HCT116 (cell line): ENCODE results near the gene GPX8. TPM values are rescaled to one million over a fixed set of nuclear protein-coding genes. Genes with fewer than 3 reads are reported as not detected.

ENCODE experiments used
- ATAC-seq: fragments of 200-7000 bp; cut with Tn5 transposase; 2 replicates; pipeline ENCODE4 v1.9.1; 2020; ENCODE audit warnings: mild to moderate bottlenecking, moderate library complexity
- BruUV-seq: library from RNA; stranded (reverse); fragments of 400-500 nt; replicated peaks from 2 replicates; lab custom pipeline; 2021; lab: Mats Ljungman, UMichigan
- CTCF ChIA-PET: fragments of 300-600 bp; sonication (Branson Sonifier 250); formaldehyde crosslinking; loops from one replicate; lab custom pipeline; 2021; ENCODE audit warnings: antibody characterized with exemption; lab: Charles Lee
- POLR2A ChIA-PET: fragments of 300-600, 350-600 bp; sonication (Branson Sonifier 250); formaldehyde crosslinking; loops from one replicate; lab custom pipeline; 2021; ENCODE audit warnings: antibody characterized with exemption; lab: Charles Lee
- RAD21 ChIA-PET, 2 experiments: fragments of 300-600 bp; sonication (Branson Sonifier 250); formaldehyde crosslinking; loops; one replicate each; lab custom pipeline; 2023; ENCODE audit warnings: low total read pairs in 2 of 2; ENCODE audit not compliant: uncharacterized antibody in 2 of 2, unreplicated experiment in 2 of 2, low non-redundant PET in 1 of 2; lab: Charles Lee
- DNase-seq: peaks from one replicate; pipeline ENCODE4 v3.0.0-alpha.2; 2010; ENCODE audit warnings: low read depth, low spot score
- H2AFZ ChIP-seq: fragments of 200-600 bp; shearing (Covaris generic), sonication (generic); 2 replicates; pipeline ENCODE4 v1.6.1; 2017; ENCODE audit warnings: low read depth, mixed run types, mixed read lengths, antibody characterized with exemption, low read length; ENCODE audit not compliant: poor library complexity, severe bottlenecking
- H3K27ac ChIP-seq: 2 replicates; pipeline ENCODE4 v1.5.1; 2012; ENCODE audit warnings: low read depth, low read length
- H3K27me3 ChIP-seq: fragments of 200-600 bp; sonication (generic); 2 replicates; pipeline ENCODE4 v1.6.1; 2016; ENCODE audit warnings: mixed run types, low read length, mixed read lengths; ENCODE audit not compliant: insufficient read depth
- H3K36me3 ChIP-seq, 2 experiments: fragments of 200-500 bp in 1 of 2; fragments of 200-600 bp in 1 of 2; sonication (Bioruptor generic) in 1 of 2; sonication (generic) in 1 of 2; 2 replicates each; pipeline versions ENCODE4 v1.5.1 to v1.6.1; 2014 to 2016; ENCODE audit warnings: low read length in 2 of 2, inconsistent platforms in 1 of 2, mixed read lengths in 1 of 2, mixed run types in 1 of 2; ENCODE audit not compliant: insufficient read depth in 2 of 2, control insufficient read depth in 1 of 2
- H3K4me1 ChIP-seq, 2 experiments: fragments of 200-600 bp in 1 of 2; sonication (generic) in 1 of 2; 2 replicates each; pipeline versions ENCODE4 v1.5.1 to v1.6.1; 2012 to 2017; ENCODE audit warnings: low read length in 2 of 2, inconsistent platforms in 1 of 2, mild to moderate bottlenecking in 1 of 2, mixed read lengths in 1 of 2, mixed run types in 1 of 2, moderate library complexity in 1 of 2; ENCODE audit not compliant: insufficient read depth in 2 of 2, control insufficient read depth in 1 of 2
- H3K4me2 ChIP-seq: fragments of 200-600 bp; sonication (generic); 2 replicates; pipeline ENCODE4 v1.6.1; 2017; ENCODE audit warnings: mixed run types, low read length, mixed read lengths
- H3K4me3 ChIP-seq, 2 experiments: fragments of 200-600 bp in 1 of 2; sonication (generic) in 1 of 2; replicated peaks in 1 of 2; 2 replicates each; pipeline ENCODE4 v1.5.1; 2011 to 2016; ENCODE audit warnings: low read length in 2 of 2, control low read depth in 1 of 2, low read depth in 1 of 2, mild to moderate bottlenecking in 1 of 2, mixed read lengths in 1 of 2, mixed run types in 1 of 2
- H3K79me2 ChIP-seq: fragments of 200-600 bp; sonication (generic); 2 replicates; pipeline ENCODE4 v1.6.1; 2017; ENCODE audit warnings: mild to moderate bottlenecking, mixed run types, low read length, moderate library complexity, mixed read lengths; ENCODE audit not compliant: insufficient read depth
- H3K9ac ChIP-seq: fragments of 200-600 bp; sonication (generic); 2 replicates; pipeline ENCODE4 v1.6.1; 2016; ENCODE audit warnings: low read length, mixed read lengths
- H3K9me2 ChIP-seq: fragments of 200-600 bp; sonication (generic), shearing (Covaris generic); 2 replicates; pipeline ENCODE4 v1.6.1; 2017; ENCODE audit warnings: mixed run types, mild to moderate bottlenecking, moderate library complexity; ENCODE audit not compliant: insufficient read depth
- H3K9me3 ChIP-seq, 2 experiments: fragments of 200-500 bp in 1 of 2; fragments of 200-600 bp in 1 of 2; sonication (Bioruptor generic) in 1 of 2; sonication (generic) in 1 of 2; 2 replicates each; pipeline ENCODE4 v1.6.1; 2014 to 2017; ENCODE audit warnings: low read length in 2 of 2, mixed read lengths in 2 of 2, inconsistent platforms in 1 of 2, low read depth in 1 of 2, mild to moderate bottlenecking in 1 of 2, mixed run types in 1 of 2, moderate library complexity in 1 of 2; ENCODE audit not compliant: control insufficient read depth in 1 of 2, insufficient read depth in 1 of 2
- H4K20me1 ChIP-seq: fragments of 200-600 bp; sonication (generic), shearing (Covaris generic); 2 replicates; pipeline ENCODE4 v1.6.1; 2017; ENCODE audit warnings: mixed run types, mild to moderate bottlenecking, moderate library complexity; ENCODE audit not compliant: insufficient read depth
- CBX3 ChIP-seq: IDR thresholded peaks from 2 replicates; pipeline ENCODE4 v1.6.1; 2012; ENCODE audit warnings: low read depth
- CEBPB ChIP-seq: IDR thresholded peaks from 2 replicates; pipeline ENCODE4 v1.6.1; 2012; ENCODE audit warnings: low read depth
- CTCF ChIP-seq, 3 experiments: fragments of 200-600 bp in 1 of 3; sonication (generic) in 1 of 3; IDR thresholded peaks in 2 of 3; conservative IDR thresholded peaks in 1 of 3; 2 replicates each; pipeline ENCODE4 v1.5.1; 2012 to 2017; ENCODE audit warnings: low read depth in 2 of 3, low read length in 2 of 3, antibody characterized with exemption in 1 of 3, borderline replicate concordance in 1 of 3, control low read depth in 1 of 3, mild to moderate bottlenecking in 1 of 3, mixed read lengths in 1 of 3, mixed run types in 1 of 3, moderate library complexity in 1 of 3; ENCODE audit not compliant: insufficient read depth in 1 of 3
- EGR1 ChIP-seq: IDR thresholded peaks from 2 replicates; pipeline ENCODE4 v1.6.1; 2012; ENCODE audit warnings: low read depth
- ELF1 ChIP-seq: IDR thresholded peaks from 2 replicates; pipeline ENCODE4 v1.6.1; 2012; ENCODE audit warnings: low read depth, borderline replicate concordance
- EZH2 ChIP-seq: fragments of 200-600 bp; sonication (generic); IDR thresholded peaks from 2 replicates; pipeline ENCODE4 v1.6.1; 2017; ENCODE audit warnings: antibody characterized with exemption, mixed run types
- EZH2phosphoT487 ChIP-seq: fragments of 200-600 bp; IDR thresholded peaks from 2 replicates; pipeline ENCODE4 v1.6.1; 2018; ENCODE audit warnings: antibody characterized with exemption, borderline replicate concordance
- FOSL1 ChIP-seq: IDR thresholded peaks from 2 replicates; pipeline ENCODE4 v1.6.1; 2012; ENCODE audit warnings: low read depth
- JUND ChIP-seq: IDR thresholded peaks from 2 replicates; pipeline ENCODE4 v1.6.1; 2012
- MAX ChIP-seq: IDR thresholded peaks from 2 replicates; pipeline ENCODE4 v1.6.1; 2012
- POLR2A ChIP-seq: IDR thresholded peaks from 2 replicates; pipeline ENCODE4 v1.7.0; 2011; ENCODE audit warnings: borderline replicate concordance; ENCODE audit not compliant: insufficient read depth, insufficient read length; ENCODE audit errors: extremely low read depth
- POLR2AphosphoS5 ChIP-seq: IDR thresholded peaks from 2 replicates; pipeline ENCODE4 v1.6.1; 2011; ENCODE audit warnings: mild to moderate bottlenecking, low read depth, low read length, moderate library complexity
- RAD21 ChIP-seq: IDR thresholded peaks from 2 replicates; pipeline ENCODE4 v1.6.1; 2012; ENCODE audit warnings: low read depth, mild to moderate bottlenecking
- SIN3A ChIP-seq: IDR thresholded peaks from 2 replicates; pipeline ENCODE4 v1.6.1; 2012; ENCODE audit warnings: low read depth
- SP1 ChIP-seq: IDR thresholded peaks from 2 replicates; pipeline ENCODE4 v1.6.1; 2012; ENCODE audit warnings: low read depth
- SRF ChIP-seq: IDR thresholded peaks from 2 replicates; pipeline ENCODE4 v1.6.1; 2012; ENCODE audit warnings: low read depth
- TCF7L2 ChIP-seq: IDR thresholded peaks from 2 replicates; pipeline ENCODE4 v1.7.0; 2011; ENCODE audit warnings: borderline replicate concordance, inconsistent platforms; ENCODE audit not compliant: insufficient read depth, insufficient read length; ENCODE audit errors: extremely low read depth
- YY1 ChIP-seq: IDR thresholded peaks from 2 replicates; pipeline ENCODE4 v1.6.1; 2011; ENCODE audit warnings: low read length, low read depth, moderate library complexity, mild to moderate bottlenecking; ENCODE audit not compliant: insufficient replicate concordance; ENCODE audit errors: extremely low read depth
- ZBTB33 ChIP-seq: IDR thresholded peaks from 2 replicates; pipeline ENCODE4 v1.6.1; 2011; ENCODE audit warnings: mild to moderate bottlenecking, low read length, moderate library complexity; ENCODE audit not compliant: insufficient replicate concordance; ENCODE audit errors: extremely low read depth
- ZNF274 ChIP-seq: fragments of 200-500 bp; sonication (Bioruptor generic); IDR thresholded peaks from 2 replicates; pipeline ENCODE4 v1.6.1; 2014; ENCODE audit warnings: mild to moderate bottlenecking, low read depth, low read length, inconsistent platforms
- intact Hi-C: fragments of 100-400 bp; cut with micrococcal nuclease; formaldehyde crosslinking; loops from 2 replicates; pipeline ENCODE4 v1.10.0; 2022
- total RNA-seq: library from RNA; stranded (reverse); gene quantifications from one replicate; pipeline ENCODE4 v1.2.1, GENCODE V29; 2021; ENCODE audit not compliant: unreplicated experiment

Gene GPX8
- total RNA-seq, 1 experiment from 2014 or later, result 36.5 TPM

DNA sequence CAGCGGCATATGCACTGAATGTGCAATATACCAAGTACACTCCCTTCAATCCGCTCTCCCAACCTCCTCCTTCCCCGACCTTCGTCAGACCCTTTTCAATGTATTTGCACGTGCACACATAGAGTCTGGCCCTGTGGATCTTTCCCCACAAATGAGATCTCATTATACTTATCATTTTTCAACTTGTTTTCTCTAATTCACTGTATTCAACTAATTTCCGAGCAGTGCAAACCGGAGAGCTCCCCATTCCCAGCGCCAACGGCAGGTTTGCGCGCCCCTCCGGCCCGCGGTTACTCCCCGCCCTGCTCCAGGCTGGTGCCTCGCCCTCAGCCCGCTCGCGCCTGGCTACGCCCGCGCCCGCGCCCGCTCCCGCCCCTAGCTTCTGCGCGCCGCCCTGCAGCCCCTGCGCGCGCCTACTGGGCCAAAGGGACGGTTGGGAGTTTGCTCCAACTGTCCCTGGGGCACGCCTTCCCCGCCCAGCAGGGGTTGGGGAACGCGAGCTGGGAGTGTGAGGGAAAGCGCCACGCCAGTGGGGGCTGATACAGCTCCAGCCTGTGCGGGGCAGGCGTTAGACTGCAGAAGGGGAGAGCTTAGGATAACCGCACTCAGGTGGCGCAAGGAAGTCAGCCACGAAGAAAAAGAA is 16.3 kb downstream of the GPX8 start:
- Histone ChIP-seq H3K4me3 (peak overlapping the region; percentile 30 to 44), H3K9me2 (no peaks in the 10 kb centered on the region), H3K4me1 (peaks cover 14 to 37% of the 10 kb centered on the region in 2 experiments; a peak in 3 of 4 replicates), H4K20me1 (no peaks in the 10 kb centered on the region), H3K4me2 (peak overlapping the region; percentile 74), H2AFZ (peak overlapping the region; percentile 98), H3K27me3 (no peaks in the 10 kb centered on the region), H3K27ac (no peak overlapping the region), H3K9me3 (no peaks in the 10 kb centered on the region), H3K79me2 (no peaks in the 10 kb centered on the region), H3K36me3 (no peaks in the 10 kb centered on the region), H3K9ac (peak overlapping the region; percentile 32; the same call in 1 of the 2 replicates)
- no TSS peak for BruUV-seq
- RAD21 ChIA-PET, result interaction anchor here in 1 of 2 experiments (0.9 kb wide), 1 partner anchor 43 kb away, joined by 3 read pairs; no protein-coding TSS in a partner anchor
- ATAC-seq (peak; percentile 87), DNase-seq (no peak)
- CTCF ChIA-PET, result interaction anchor here (0.9 to 1.9 kb wide), 5 partner anchors 9 to 516 kb away, joined by 3 to 9 read pairs (median 6); partner anchors contain the start of gene GPX8
- intact Hi-C loops, result loop anchor here (5.0 to 10.0 kb wide), 2 partner anchors 41 to 819 kb away; partner anchors contain the start of gene IL6ST
- POLR2A ChIA-PET, result interaction anchor here (0.6 to 1.0 kb wide), 2 partner anchors 50 to 55 kb away, joined by 3 to 4 read pairs; no protein-coding TSS in a partner anchor
- TF ChIP-seq CEBPB, result no peak
- peak; percentile 39; the same call in 1 of the 2 replicates for TF ChIP-seq POLR2AphosphoS5
- TF ChIP-seq CTCF (IDR thresholded peaks at IDR 0.05 in 2 of 3, conservative IDR thresholded peaks at IDR 0.05 in 1 of 3; ENCODE audit: borderline replicate concordance in 1 of 3, insufficient read depth in 1 of 3, low read depth in 2 of 3, low read length in 2 of 3), result peak in 1 of 3 experiments; percentile 43; a peak in 2 of 6 replicates
- no peak for TF ChIP-seq JUND
- no peak for TF ChIP-seq ELF1
- TF ChIP-seq TCF7L2, result no peak
- no peak for TF ChIP-seq ZBTB33
- peak; percentile 86 for TF ChIP-seq CBX3
- no peak for TF ChIP-seq EZH2
- TF ChIP-seq POLR2A, result peak; percentile 61
- no peak for TF ChIP-seq ZNF274
- TF ChIP-seq EZH2phosphoT487, result no peak
- no peak for TF ChIP-seq EGR1
- TF ChIP-seq RAD21, result no peak
- no peak for TF ChIP-seq FOSL1
- peak; percentile 36; the same call in 1 of the 2 replicates for TF ChIP-seq SIN3A
- peak; percentile 54 for TF ChIP-seq YY1
- TF ChIP-seq MAX, result peak; percentile 92
- TF ChIP-seq SP1, result peak; percentile 47; the same call in 1 of the 2 replicates
- TF ChIP-seq SRF, result no peak
